Astrocyte of the spinal cord (primary cell): ENCODE data around the gene PMS1.
"Not testable (repeated sequence)": the region's sequence is repeated elsewhere in the genome, so short reads cannot be mapped to it uniquely, and the experiment has no call there.

Experiments used
- DNase-seq: peaks from one replicate; pipeline ENCODE4 v3.0.0; 2011; ENCODE audit warnings: low read depth, low spot score
- H3K4me3 ChIP-seq: 2 replicates; pipeline ENCODE4 v1.5.1; 2011; ENCODE audit warnings: low read depth, mild to moderate bottlenecking, low read length, moderate library complexity
- in situ Hi-C: cut with HindIII; loops from 2 replicates; pipeline ENCODE4 v1.10.0; 2017; ENCODE audit warnings: low sequenced_read_pairs
- TF ChIP-seq, protein P1 (sequence below): IDR thresholded peaks from 2 replicates; pipeline ENCODE4 v1.5.1; 2012; ENCODE audit warnings: low read depth, mild to moderate bottlenecking, low read length, inconsistent platforms

The PMS1 gene

DNA sequence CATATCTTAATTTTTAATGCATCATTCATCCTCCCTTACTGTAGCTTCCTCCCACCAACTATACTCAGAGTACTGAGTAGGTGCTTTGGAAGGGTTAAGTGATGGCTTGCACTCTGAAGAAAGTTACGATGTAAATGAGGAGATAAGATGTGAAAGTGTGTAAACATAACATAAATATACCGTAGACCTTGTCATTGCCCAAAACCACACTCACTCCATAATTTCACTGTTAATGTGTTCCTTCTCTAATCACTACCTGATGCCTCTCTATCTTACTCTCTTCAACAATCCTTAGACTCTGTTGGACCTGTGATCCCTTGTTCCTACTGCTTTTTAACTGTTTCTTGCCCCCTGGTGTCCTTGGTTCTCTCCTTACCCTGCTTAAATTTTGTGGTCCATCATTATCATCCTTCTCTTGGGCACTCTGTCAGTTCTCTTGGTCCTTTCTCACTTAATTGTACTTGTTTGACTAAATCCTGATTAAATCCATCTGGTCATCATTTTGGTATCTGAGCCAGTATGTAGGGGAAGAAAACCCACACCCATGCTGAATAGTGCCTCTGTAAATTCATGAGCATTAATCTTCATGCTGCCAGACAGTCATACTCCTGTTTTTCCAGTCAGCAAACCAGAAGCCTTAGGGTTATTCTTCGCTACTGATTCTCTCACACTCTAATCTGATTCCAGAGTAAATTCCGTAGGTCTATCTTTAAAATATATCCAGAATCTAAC is 45.0 kb downstream of the PMS1 start:
- no peak for DNase-seq
- H3K4me3 ChIP-seq, result no peak overlapping the region
- in situ Hi-C loops, result no loop called here
- TF ChIP-seq, protein P1, sequence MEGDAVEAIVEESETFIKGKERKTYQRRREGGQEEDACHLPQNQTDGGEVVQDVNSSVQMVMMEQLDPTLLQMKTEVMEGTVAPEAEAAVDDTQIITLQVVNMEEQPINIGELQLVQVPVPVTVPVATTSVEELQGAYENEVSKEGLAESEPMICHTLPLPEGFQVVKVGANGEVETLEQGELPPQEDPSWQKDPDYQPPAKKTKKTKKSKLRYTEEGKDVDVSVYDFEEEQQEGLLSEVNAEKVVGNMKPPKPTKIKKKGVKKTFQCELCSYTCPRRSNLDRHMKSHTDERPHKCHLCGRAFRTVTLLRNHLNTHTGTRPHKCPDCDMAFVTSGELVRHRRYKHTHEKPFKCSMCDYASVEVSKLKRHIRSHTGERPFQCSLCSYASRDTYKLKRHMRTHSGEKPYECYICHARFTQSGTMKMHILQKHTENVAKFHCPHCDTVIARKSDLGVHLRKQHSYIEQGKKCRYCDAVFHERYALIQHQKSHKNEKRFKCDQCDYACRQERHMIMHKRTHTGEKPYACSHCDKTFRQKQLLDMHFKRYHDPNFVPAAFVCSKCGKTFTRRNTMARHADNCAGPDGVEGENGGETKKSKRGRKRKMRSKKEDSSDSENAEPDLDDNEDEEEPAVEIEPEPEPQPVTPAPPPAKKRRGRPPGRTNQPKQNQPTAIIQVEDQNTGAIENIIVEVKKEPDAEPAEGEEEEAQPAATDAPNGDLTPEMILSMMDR, result no peak

DNA sequence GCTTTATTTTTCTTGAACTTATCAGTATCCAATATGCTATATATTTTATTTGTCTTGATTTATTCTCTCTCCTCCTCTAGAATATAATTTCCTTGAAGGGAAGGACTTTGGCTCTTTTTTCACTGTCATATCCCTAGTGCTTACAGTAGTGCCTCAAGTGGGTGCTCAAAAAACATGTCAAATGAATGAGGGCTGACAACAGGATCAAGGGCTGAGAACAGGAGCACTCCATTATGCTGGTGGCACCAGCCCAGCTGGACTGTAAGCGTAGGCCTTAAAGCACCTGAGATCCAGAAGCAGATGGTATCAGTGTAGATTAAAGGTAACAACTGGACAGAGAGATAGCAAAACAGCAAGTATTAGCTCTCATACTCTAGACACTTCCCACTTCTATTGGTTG is 46.3 kb downstream of the PMS1 start:
- TF ChIP-seq, protein P1, result no peak
- H3K4me3 ChIP-seq, result no peak overlapping the region
- no peak for DNase-seq
- in situ Hi-C loops, result no loop called here

DNA sequence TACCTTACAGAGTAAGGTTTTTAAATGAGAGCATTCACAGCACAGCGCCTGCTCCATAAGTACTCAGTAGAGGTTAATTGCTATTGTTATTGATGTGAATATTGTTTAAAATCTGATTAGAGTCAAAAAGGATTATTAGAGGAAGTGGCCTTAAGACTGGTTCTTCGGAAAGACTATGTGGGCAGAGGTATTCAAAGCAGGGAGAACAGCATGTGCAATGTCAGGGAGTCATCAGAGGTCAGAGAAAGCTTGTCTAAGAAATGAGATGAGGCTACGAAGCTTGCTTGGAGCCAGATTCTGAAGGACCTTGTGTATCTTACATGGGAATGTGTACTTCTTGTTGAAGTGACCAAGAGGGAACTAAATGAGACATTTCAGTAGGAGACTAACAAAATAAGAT is 49.8 kb downstream of the PMS1 start:
- TF ChIP-seq, protein P1, result no peak
- no peak overlapping the region for H3K4me3 ChIP-seq
- in situ Hi-C loops, result no loop called here
- no peak for DNase-seq

DNA sequence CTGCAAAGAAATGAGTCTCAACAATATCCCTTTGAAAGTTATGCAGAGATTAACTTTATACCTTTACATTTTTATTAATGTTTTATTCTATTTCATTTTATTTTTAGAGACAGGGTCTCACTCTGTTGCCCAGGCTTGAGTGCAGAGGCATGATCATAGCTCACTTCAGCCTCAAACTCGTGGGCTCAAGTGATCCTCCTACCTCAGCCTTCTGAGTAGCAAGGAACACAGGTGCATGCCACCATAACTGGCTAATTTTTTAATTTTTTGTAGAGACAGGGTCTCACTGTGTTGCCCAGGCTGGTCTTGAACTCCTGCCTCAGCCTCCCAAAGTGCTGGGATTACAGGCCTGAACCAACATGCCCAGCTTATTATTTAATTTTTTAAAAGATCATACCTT is 50.4 kb downstream of the PMS1 start:
- H3K4me3 ChIP-seq, in situ Hi-C loops: not testable (repeated sequence)

GRCh38 chr2:189835855-189836558 is 51.8 kb downstream of the PMS1 start:
- TF ChIP-seq, protein P1, result no peak
- in situ Hi-C loops, result no loop called here

More for the DNA sequence above, 50.4 kb downstream of the PMS1 start:
- not testable (repeated sequence) for DNase-seq

DNA sequence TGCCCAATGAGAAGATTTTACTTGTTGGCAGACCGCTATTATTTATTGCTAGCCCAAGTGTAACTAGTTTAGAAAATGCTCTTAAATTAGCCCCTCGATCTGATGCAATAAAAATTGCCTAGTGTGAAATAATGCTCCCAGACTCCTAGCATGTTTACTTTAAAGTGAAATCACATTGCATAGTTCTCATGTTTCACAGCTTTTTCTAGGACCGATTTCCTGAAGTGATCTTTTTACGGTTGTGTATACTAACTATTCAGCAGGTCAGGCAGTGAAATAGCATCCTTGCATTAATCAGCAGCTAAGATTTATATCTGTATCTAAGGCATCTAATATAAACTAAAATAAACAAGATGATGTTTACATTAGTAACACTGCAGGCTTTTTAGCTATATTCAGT is 52.4 kb downstream of the PMS1 start:
- H3K4me3 ChIP-seq, result no peak overlapping the region

More at GRCh38 chr2:189835855-189836558, 51.8 kb downstream of the PMS1 start:
- peak; percentile 25 for DNase-seq
- no peak overlapping the region for H3K4me3 ChIP-seq

DNA sequence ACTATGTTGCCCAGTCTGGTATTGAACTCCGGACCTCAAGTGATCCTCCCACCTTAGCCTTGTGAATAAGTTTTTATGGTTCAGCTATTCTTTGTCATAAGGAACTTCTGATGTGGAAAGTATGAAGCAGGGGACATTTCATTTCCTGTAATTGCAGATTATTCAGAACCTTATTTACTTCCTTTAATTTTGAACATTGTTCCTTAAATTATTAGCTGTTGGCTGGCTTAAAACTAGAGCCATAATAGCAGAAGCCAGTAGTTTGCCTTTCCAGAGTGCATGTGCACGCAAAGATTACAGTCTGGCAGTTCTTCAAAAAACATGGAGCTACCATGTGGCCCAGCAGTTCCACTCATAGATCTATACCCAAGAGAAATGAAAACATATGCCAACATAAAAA is 53.1 kb downstream of the PMS1 start:
- TF ChIP-seq, protein P1, result no peak
- in situ Hi-C loops, result no loop called here
- no peak for DNase-seq

More for the DNA sequence above, 52.4 kb downstream of the PMS1 start:
- in situ Hi-C loops, result no loop called here
- TF ChIP-seq, protein P1, result no peak
- DNase-seq, result peak; percentile 89

More for the DNA sequence above, 53.1 kb downstream of the PMS1 start:
- no peak overlapping the region for H3K4me3 ChIP-seq
